HG03097 (cell line): ENCODE measurements around the gene RNF166.

ENCODE experiments used
- ATAC-seq: cut with Tn5 transposase; IDR thresholded peaks from one replicate; pipeline ENCODE4 v1.9.1; 2021; ENCODE audit not compliant: unreplicated experiment, low FRiP score

Gene RNF166

GRCh38 chr16:88655733-88656281 is 50.4 kb downstream of the RNF166 start:
- ATAC-seq, result no peak

GRCh38 chr16:88655053-88655732 is 51.0 kb downstream of the RNF166 start:
- ATAC-seq, result no peak

- ATAC-seq, result no peak
Observed at GRCh38 chr16:88654363-88655052, 51.7 kb downstream of the RNF166 start.

GRCh38 chr16:88653596-88654362 is 52.4 kb downstream of the RNF166 start:
- ATAC-seq, result no peak

GRCh38 chr16:88653101-88653500 is 53.1 kb downstream of the RNF166 start:
- ATAC-seq, result no peak

GRCh38 chr16:88652762-88653063 is 53.5 kb downstream of the RNF166 start:
- no peak for ATAC-seq

- no peak for ATAC-seq
Observed at GRCh38 chr16:88651989-88652761, 54.0 kb downstream of the RNF166 start.

- peak; percentile 70 for ATAC-seq
Observed at GRCh38 chr16:88651276-88651988, 54.8 kb downstream of the RNF166 start.

- peak; percentile 48 for ATAC-seq
Observed at GRCh38 chr16:88650749-88651275, 55.4 kb downstream of the RNF166 start, which contains the start of gene CYBA. CYBA (minus strand) TSS chr16:88651053; CDS start chr16:88651013, 40 bp downstream.

GRCh38 chr16:88649924-88650748 is 56.1 kb downstream of the RNF166 start:
- no peak for ATAC-seq

- ATAC-seq, result no peak
Observed at GRCh38 chr16:88649195-88649923, 56.8 kb downstream of the RNF166 start.

GRCh38 chr16:88647178-88648070 is 58.8 kb downstream of the RNF166 start:
- no peak for ATAC-seq
